WTC11 (cell line): Measurements from ENCODE around the gene IL27RA. TPM values are rescaled to one million over a fixed set of nuclear protein-coding genes. Genes with fewer than 3 reads are reported as not detected.
A peak's percentile ranks its signal among the peaks of the same experiment; 100 is the strongest.

ENCODE experiments used
- ATAC-seq: fragments of 200-7000 bp; cut with Tn5 transposase; 2 replicates; pipeline ENCODE4 v1.10.0; 2021; ENCODE audit warnings: mild to moderate bottlenecking, moderate library complexity
- CTCF ChIA-PET: fragments of 300-600 bp; sonication (Branson Sonifier 250); formaldehyde crosslinking; loops from one replicate; lab custom pipeline; 2021; ENCODE audit warnings: antibody characterized with exemption; lab: Charles Lee
- POLR2A ChIA-PET: fragments of 350-600 bp; sonication (Branson Sonifier 250); formaldehyde crosslinking; loops from one replicate; lab custom pipeline; 2021; ENCODE audit warnings: antibody characterized with exemption; lab: Charles Lee
- DNase-seq: peaks from one replicate; pipeline ENCODE4 v3.0.0; 2021; ENCODE audit warnings: low spot score
- H3K27ac Mint-ChIP-seq: 2 replicates; pipeline ENCODE4 v1.8.0; 2021; ENCODE audit warnings: mixed read lengths
- H3K27me3 Mint-ChIP-seq: 2 replicates; pipeline ENCODE4 v1.8.0; 2021; ENCODE audit warnings: low read depth, mild to moderate bottlenecking, moderate library complexity, mixed read lengths
- H3K36me3 Mint-ChIP-seq: 2 replicates; pipeline ENCODE4 v1.8.0; 2021; ENCODE audit warnings: mixed read lengths
- H3K4me1 Mint-ChIP-seq: 2 replicates; pipeline ENCODE4 v1.8.0; 2022; ENCODE audit warnings: mixed read lengths
- H3K4me3 Mint-ChIP-seq: 2 replicates; pipeline ENCODE4 v1.8.0; 2021; ENCODE audit warnings: mild to moderate bottlenecking, moderate library complexity, mixed read lengths
- H3K9me3 Mint-ChIP-seq: 2 replicates; pipeline ENCODE4 v1.8.0; 2021; ENCODE audit warnings: mixed read lengths
- GRHL2 ChIP-seq: fragments of 250-450 bp; sonication (Bioruptor Pico); IDR thresholded peaks from 2 replicates; pipeline ENCODE4 v1.8.0; 2022; ENCODE audit warnings: mild to moderate bottlenecking, moderate library complexity; ENCODE audit not compliant: insufficient replicate concordance, severe bottlenecking
- HMGXB4 ChIP-seq: sonication (generic); formaldehyde crosslinking; IDR thresholded peaks from 2 replicates; pipeline ENCODE4 v1.8.1; 2023; ENCODE audit warnings: mild to moderate bottlenecking, moderate library complexity, missing genetic modification reagents
- IRF2 ChIP-seq: sonication (generic); formaldehyde crosslinking; IDR thresholded peaks from 2 replicates; pipeline ENCODE4 v1.8.0; 2022; ENCODE audit warnings: low read depth, missing genetic modification reagents, borderline replicate concordance
- KAT7 ChIP-seq: sonication (generic); formaldehyde crosslinking; IDR thresholded peaks from 2 replicates; pipeline ENCODE4 v1.8.1; 2023; ENCODE audit warnings: missing genetic modification reagents, mild to moderate bottlenecking, borderline replicate concordance
- NR1H2 ChIP-seq: sonication (generic); formaldehyde crosslinking; IDR thresholded peaks from 2 replicates; pipeline ENCODE4 v1.9.0; 2021; ENCODE audit warnings: mild to moderate bottlenecking, moderate library complexity, missing genetic modification reagents
- PRRX2 ChIP-seq: fragments of 250-450 bp; sonication (Bioruptor Pico); IDR thresholded peaks from 2 replicates; pipeline ENCODE4 v1.8.0; 2021; ENCODE audit warnings: mild to moderate bottlenecking
- RELA ChIP-seq: sonication (generic); formaldehyde crosslinking; IDR thresholded peaks from 2 replicates; pipeline ENCODE4 v1.8.1; 2022; ENCODE audit warnings: missing genetic modification reagents, mild to moderate bottlenecking, borderline replicate concordance
- SMAD3 ChIP-seq: sonication (generic); formaldehyde crosslinking; IDR thresholded peaks from 2 replicates; pipeline ENCODE4 v1.8.0; 2022; ENCODE audit warnings: missing genetic modification reagents, mild to moderate bottlenecking, borderline replicate concordance
- SMAD4 ChIP-seq: sonication (generic); formaldehyde crosslinking; IDR thresholded peaks from 2 replicates; pipeline ENCODE4 v1.8.0; 2022; ENCODE audit warnings: mild to moderate bottlenecking, missing genetic modification reagents
- SP1 ChIP-seq: sonication (generic); formaldehyde crosslinking; conservative IDR thresholded peaks from 2 replicates; pipeline ENCODE4 v1.8.1; 2022; ENCODE audit warnings: missing genetic modification reagents
- USF1 ChIP-seq: sonication (generic); formaldehyde crosslinking; IDR thresholded peaks from 2 replicates; pipeline ENCODE4 v1.8.0; 2022; ENCODE audit warnings: mild to moderate bottlenecking, missing genetic modification reagents
- USF2 ChIP-seq: sonication (generic); formaldehyde crosslinking; IDR thresholded peaks from 2 replicates; pipeline ENCODE4 v1.8.1; 2023; ENCODE audit warnings: mild to moderate bottlenecking, missing genetic modification reagents, moderate library complexity
- ZNF121 ChIP-seq: sonication (generic); formaldehyde crosslinking; IDR thresholded peaks from 2 replicates; pipeline ENCODE4 v1.8.0; 2023; ENCODE audit warnings: missing genetic modification reagents
- ZNF219 ChIP-seq: sonication (generic); formaldehyde crosslinking; IDR thresholded peaks from 2 replicates; pipeline ENCODE4 v1.8.0; 2023; ENCODE audit warnings: missing genetic modification reagents, mild to moderate bottlenecking, borderline replicate concordance
- ZNF423 ChIP-seq: fragments of 250-450 bp; sonication (Bioruptor Pico); IDR thresholded peaks from 2 replicates; pipeline ENCODE4 v2.1.2; 2022; ENCODE audit warnings: mild to moderate bottlenecking, moderate library complexity
- ZNF671 ChIP-seq: fragments of 250-450 bp; sonication (Bioruptor Pico); IDR thresholded peaks from 2 replicates; pipeline ENCODE4 v1.8.0; 2021; ENCODE audit warnings: mild to moderate bottlenecking
- total RNA-seq: library from RNA; stranded (reverse); gene quantifications from 3 replicates; pipeline ENCODE4 v1.2.3, GENCODE V29; 2021
- TF ChIP-seq, protein P1 (sequence below): sonication (generic); formaldehyde crosslinking; IDR thresholded peaks from 2 replicates; pipeline ENCODE4 v1.8.1; 2022; ENCODE audit warnings: missing genetic modification reagents, borderline replicate concordance
- TF ChIP-seq, protein P2 (sequence below): sonication (generic); formaldehyde crosslinking; conservative IDR thresholded peaks from 2 replicates; pipeline ENCODE4 v1.8.1; 2022; ENCODE audit warnings: mild to moderate bottlenecking, missing genetic modification reagents
- TF ChIP-seq, protein P3 (sequence below): fragments of 250-450 bp; sonication (Bioruptor Pico); IDR thresholded peaks from 2 replicates; pipeline ENCODE4 v1.9.0; 2021; ENCODE audit warnings: moderate library complexity, mild to moderate bottlenecking, inconsistent platforms, borderline replicate concordance
- TF ChIP-seq, protein P4 (sequence below): sonication (generic); formaldehyde crosslinking; IDR thresholded peaks from 2 replicates; pipeline ENCODE4 v1.8.0; 2022; ENCODE audit warnings: mild to moderate bottlenecking, missing genetic modification reagents
- TF ChIP-seq, protein P5 (sequence below): sonication (generic); formaldehyde crosslinking; IDR thresholded peaks from 2 replicates; pipeline ENCODE4 v1.8.0; 2022; ENCODE audit warnings: mild to moderate bottlenecking, missing genetic modification reagents

Gene IL27RA
- total RNA-seq, 1 experiment from 2014 or later = 12.2 TPM

- TF ChIP-seq, protein P1, sequence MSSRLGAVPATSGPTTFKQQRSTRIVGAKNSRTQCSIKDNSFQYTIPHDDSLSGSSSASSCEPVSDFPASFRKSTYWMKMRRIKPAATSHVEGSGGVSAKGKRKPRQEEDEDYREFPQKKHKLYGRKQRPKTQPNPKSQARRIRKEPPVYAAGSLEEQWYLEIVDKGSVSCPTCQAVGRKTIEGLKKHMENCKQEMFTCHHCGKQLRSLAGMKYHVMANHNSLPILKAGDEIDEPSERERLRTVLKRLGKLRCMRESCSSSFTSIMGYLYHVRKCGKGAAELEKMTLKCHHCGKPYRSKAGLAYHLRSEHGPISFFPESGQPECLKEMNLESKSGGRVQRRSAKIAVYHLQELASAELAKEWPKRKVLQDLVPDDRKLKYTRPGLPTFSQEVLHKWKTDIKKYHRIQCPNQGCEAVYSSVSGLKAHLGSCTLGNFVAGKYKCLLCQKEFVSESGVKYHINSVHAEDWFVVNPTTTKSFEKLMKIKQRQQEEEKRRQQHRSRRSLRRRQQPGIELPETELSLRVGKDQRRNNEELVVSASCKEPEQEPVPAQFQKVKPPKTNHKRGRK (CRISPR knock-in tag) = no peak
These were observed 49.6 kb downstream of the IL27RA start (continued) for GRCh38 chr19:14080887-14081796.

GRCh38 chr19:14081797-14082674, 50.5 kb downstream of the IL27RA start:
- Mint-ChIP-seq H3K27me3 (peaks cover 37% of the 10 kb centered on the region), H3K4me3 (peak overlapping the region; percentile 89), H3K36me3 (0 out of 2 replicates have a peak, but pooled peaks cover 3% of the 10 kb centered on the region), H3K9me3 (no peaks in the 10 kb centered on the region), H3K4me1 (peaks cover 3% of the 10 kb centered on the region), H3K27ac (no peak overlapping the region)
- ChIA-PET POLR2A (no interaction called here), CTCF (interaction anchor here (0.6 to 1.8 kb wide), 5 partner anchors 10 to 220 kb away, joined by 3 to 8 read pairs (median 4); partner anchors contain the start of gene MISP3)
- ATAC-seq (peak; percentile 14), DNase-seq (no peak)
- TF ChIP-seq HMGXB4 (CRISPR knock-in tag) (no peak), USF1 (CRISPR knock-in tag) (no peak), SMAD4 (CRISPR knock-in tag) (no peak), IRF2 (CRISPR knock-in tag) (no peak), SP1 (CRISPR knock-in tag) (no peak), ZNF671 (no peak), SMAD3 (no peak), ZNF121 (CRISPR knock-in tag) (no peak), RELA (no peak), ZNF219 (no peak), KAT7 (CRISPR knock-in tag) (no peak), NR1H2 (CRISPR knock-in tag) (no peak), ZNF423 (CRISPR knock-in tag) (no peak), PRRX2 (CRISPR knock-in tag) (no peak), GRHL2 (no peak), USF2 (CRISPR knock-in tag) (no peak)
- TF ChIP-seq, protein P2, sequence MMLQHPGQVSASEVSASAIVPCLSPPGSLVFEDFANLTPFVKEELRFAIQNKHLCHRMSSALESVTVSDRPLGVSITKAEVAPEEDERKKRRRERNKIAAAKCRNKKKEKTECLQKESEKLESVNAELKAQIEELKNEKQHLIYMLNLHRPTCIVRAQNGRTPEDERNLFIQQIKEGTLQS (CRISPR knock-in tag) = no peak
- TF ChIP-seq, protein P3, sequence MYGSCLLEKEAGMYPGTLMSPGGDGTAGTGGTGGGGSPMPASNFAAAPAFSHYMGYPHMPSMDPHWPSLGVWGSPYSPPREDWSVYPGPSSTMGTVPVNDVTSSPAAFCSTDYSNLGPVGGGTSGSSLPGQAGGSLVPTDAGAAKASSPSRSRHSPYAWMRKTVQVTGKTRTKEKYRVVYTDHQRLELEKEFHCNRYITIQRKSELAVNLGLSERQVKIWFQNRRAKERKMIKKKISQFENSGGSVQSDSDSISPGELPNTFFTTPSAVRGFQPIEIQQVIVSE (CRISPR knock-in tag) = no peak
- TF ChIP-seq, protein P4, sequence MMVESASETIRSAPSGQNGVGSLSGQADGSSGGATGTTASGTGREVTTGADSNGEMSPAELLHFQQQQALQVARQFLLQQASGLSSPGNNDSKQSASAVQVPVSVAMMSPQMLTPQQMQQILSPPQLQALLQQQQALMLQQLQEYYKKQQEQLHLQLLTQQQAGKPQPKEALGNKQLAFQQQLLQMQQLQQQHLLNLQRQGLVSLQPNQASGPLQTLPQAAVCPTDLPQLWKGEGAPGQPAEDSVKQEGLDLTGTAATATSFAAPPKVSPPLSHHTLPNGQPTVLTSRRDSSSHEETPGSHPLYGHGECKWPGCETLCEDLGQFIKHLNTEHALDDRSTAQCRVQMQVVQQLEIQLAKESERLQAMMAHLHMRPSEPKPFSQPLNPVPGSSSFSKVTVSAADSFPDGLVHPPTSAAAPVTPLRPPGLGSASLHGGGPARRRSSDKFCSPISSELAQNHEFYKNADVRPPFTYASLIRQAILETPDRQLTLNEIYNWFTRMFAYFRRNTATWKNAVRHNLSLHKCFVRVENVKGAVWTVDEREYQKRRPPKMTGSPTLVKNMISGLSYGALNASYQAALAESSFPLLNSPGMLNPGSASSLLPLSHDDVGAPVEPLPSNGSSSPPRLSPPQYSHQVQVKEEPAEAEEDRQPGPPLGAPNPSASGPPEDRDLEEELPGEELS (CRISPR knock-in tag) = no peak
- TF ChIP-seq, protein P5, sequence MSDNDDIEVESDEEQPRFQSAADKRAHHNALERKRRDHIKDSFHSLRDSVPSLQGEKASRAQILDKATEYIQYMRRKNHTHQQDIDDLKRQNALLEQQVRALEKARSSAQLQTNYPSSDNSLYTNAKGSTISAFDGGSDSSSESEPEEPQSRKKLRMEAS (CRISPR knock-in tag) = no peak
